ENCODE measurements around the gene NFIL3.

DNA sequence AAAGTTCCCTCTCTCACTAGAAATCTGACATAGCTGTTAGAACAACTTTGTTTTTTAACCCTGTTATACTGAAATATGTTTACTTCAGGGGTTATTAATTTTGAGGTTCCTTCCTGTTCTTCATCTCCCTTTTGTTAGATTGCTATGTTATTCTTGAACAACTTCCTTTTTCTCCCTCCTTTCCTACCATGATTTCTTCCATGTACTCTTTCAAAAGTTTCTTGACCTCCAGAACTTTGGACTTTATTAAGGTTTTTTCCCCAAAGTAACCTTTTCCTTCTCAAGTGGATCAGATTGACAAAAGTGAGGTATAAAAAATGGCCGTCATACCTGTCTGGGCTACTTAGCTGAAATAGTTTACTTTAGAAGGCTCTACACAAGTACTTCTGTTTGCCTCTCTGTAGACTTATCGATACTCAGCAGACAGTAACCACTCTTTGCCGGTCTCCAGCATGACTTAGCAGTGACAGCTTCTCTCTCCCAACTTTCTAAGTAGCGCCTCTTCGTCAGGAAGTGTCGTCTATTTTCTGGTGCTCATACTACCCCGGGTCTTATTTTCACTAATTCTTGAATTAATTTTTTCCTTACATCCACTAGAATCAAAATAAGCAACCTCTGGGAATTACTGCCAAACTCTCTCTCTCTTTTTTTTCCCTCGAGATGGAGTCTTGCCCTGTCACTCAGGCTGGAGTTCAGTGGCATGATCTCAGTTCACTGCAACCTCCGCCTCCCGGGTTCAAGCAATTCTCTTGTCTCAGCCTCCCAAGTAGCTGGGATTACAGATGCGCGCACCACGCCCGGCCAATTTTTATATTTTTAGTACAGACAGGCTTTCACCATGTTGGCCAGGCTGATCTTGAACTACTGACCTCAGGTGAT is 19.7 kb downstream of the NFIL3 start:
- TF ChIP-seq TAF1 (IDR thresholded peaks at IDR 0.05; ENCODE audit: low read depth) (no peak), CEBPB (IDR thresholded peaks at IDR 0.05) (no peak), EP300 (IDR thresholded peaks at IDR 0.05; ENCODE audit: borderline replicate concordance) (no peak), RAD21 (IDR thresholded peaks at IDR 0.05; ENCODE audit: low read depth) (no peak), TCF12 (IDR thresholded peaks at IDR 0.05; ENCODE audit: low read depth) (no peak)
- TF ChIP-seq, protein P1, sequence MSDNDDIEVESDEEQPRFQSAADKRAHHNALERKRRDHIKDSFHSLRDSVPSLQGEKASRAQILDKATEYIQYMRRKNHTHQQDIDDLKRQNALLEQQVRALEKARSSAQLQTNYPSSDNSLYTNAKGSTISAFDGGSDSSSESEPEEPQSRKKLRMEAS (IDR thresholded peaks at IDR 0.05) = no peak

All from Ishikawa (cell line).